DND-41 (cell line): ENCODE results near the gene HACL1.

Experiments used
- CTCF ChIP-seq: IDR thresholded peaks from 2 replicates; pipeline ENCODE4 v1.5.1; 2012; ENCODE audit warnings: borderline replicate concordance, low read length, moderate library complexity, mild to moderate bottlenecking; ENCODE audit not compliant: poor library complexity, severe bottlenecking; ENCODE audit errors: extremely low read depth
- EZH2 ChIP-seq: IDR thresholded peaks from 3 replicates; pipeline ENCODE4 v1.6.1; 2012; ENCODE audit warnings: borderline replicate concordance, low read depth, mild to moderate bottlenecking, moderate library complexity, low read length, inconsistent platforms; ENCODE audit not compliant: severe bottlenecking

GRCh38 chr3:15520804-15521572, 80.4 kb downstream of the HACL1 start:
- TF ChIP-seq CTCF (no peak), EZH2 (no peak)
